Parathyroid adenoma (tissue), 2 donors: ENCODE measurements around the gene NAPB.

ENCODE experiments used
- H2AFZ ChIP-seq: fragments of 300-600 bp; sonication (generic); one replicate; pipeline ENCODE4 v1.7.0; 2017; ENCODE audit warnings: antibody characterized with exemption, mild to moderate bottlenecking
- H3K27ac ChIP-seq: fragments of 300-600 bp; sonication (generic); one replicate; pipeline ENCODE4 v1.7.0; 2017
- H3K27me3 ChIP-seq: fragments of 300-600 bp; sonication (generic); one replicate; pipeline ENCODE4 v1.7.0; 2017; ENCODE audit warnings: low read length; ENCODE audit not compliant: control insufficient read depth, insufficient read depth
- H3K36me3 ChIP-seq: fragments of 300-600 bp; sonication (generic); one replicate; pipeline ENCODE4 v1.7.0; 2017; ENCODE audit warnings: low read length; ENCODE audit not compliant: control insufficient read depth, insufficient read depth
- H3K4me1 ChIP-seq: fragments of 300-600 bp; sonication (generic); one replicate; pipeline ENCODE4 v1.7.0; 2017; ENCODE audit warnings: control low read depth
- H3K4me2 ChIP-seq: fragments of 300-600 bp; sonication (generic); one replicate; pipeline ENCODE4 v1.7.0; 2017; ENCODE audit warnings: low read length
- H3K4me3 ChIP-seq: fragments of 300-600 bp; sonication (generic); one replicate; pipeline ENCODE4 v1.7.0; 2017; ENCODE audit warnings: low read depth, low read length
- H3K79me2 ChIP-seq: fragments of 300-600 bp; sonication (generic); one replicate; pipeline ENCODE4 v1.7.0; 2017; ENCODE audit warnings: control low read depth
- H3K9ac ChIP-seq: fragments of 300-600 bp; sonication (generic); one replicate; pipeline ENCODE4 v1.7.0; 2017; ENCODE audit warnings: mild to moderate bottlenecking
- H3K9me3 ChIP-seq: fragments of 300-600 bp; sonication (generic); one replicate; pipeline ENCODE4 v1.7.0; 2017; ENCODE audit warnings: low read length; ENCODE audit not compliant: control insufficient read depth
- TF ChIP-seq, protein P1 (sequence below): fragments of 300-600 bp; sonication (generic); IDR thresholded peaks from one replicate; pipeline ENCODE4 v1.7.0; 2017; ENCODE audit warnings: antibody characterized with exemption, mild to moderate bottlenecking
- donor health status: primary hyperparathyroidism.

Gene NAPB

GRCh38 chr20:23340524-23340923 is 80.8 kb downstream of the NAPB start:
- TF ChIP-seq, protein P1, sequence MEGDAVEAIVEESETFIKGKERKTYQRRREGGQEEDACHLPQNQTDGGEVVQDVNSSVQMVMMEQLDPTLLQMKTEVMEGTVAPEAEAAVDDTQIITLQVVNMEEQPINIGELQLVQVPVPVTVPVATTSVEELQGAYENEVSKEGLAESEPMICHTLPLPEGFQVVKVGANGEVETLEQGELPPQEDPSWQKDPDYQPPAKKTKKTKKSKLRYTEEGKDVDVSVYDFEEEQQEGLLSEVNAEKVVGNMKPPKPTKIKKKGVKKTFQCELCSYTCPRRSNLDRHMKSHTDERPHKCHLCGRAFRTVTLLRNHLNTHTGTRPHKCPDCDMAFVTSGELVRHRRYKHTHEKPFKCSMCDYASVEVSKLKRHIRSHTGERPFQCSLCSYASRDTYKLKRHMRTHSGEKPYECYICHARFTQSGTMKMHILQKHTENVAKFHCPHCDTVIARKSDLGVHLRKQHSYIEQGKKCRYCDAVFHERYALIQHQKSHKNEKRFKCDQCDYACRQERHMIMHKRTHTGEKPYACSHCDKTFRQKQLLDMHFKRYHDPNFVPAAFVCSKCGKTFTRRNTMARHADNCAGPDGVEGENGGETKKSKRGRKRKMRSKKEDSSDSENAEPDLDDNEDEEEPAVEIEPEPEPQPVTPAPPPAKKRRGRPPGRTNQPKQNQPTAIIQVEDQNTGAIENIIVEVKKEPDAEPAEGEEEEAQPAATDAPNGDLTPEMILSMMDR = peak; percentile 70
- Histone ChIP-seq H3K79me2 (no peaks in the 10 kb centered on the region), H3K4me1 (no peaks in the 10 kb centered on the region), H3K4me2 (no peak overlapping the region), H2AFZ (peak overlapping the region; percentile 1), H3K36me3 (no peaks in the 10 kb centered on the region), H3K9me3 (no peaks in the 10 kb centered on the region), H3K9ac (no peak overlapping the region), H3K27ac (no peak overlapping the region), H3K27me3 (no peaks in the 10 kb centered on the region), H3K4me3 (no peak overlapping the region)

DNA sequence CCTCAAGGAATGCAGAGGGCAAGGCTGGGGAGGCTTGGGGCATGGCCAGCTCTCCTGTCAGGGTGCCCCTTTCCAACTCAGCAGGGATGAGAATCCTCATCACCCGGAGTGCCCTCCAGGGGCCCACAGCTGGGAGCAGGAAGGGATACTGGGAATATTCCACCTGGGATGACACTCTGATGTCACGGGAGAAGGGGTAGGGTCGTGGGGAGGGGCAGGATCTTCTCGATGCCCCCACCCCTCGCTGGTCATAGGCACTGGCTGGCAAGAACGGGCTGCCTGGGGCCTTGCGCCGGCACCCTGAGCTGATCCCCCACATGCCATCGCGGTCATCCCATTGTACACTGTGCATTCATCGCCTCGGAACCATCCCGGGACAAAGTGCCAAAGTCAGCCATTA is 81.3 kb downstream of the NAPB start:
- Histone ChIP-seq H3K4me2 (no peak overlapping the region), H3K4me1 (no peaks in the 10 kb centered on the region), H3K4me3 (no peak overlapping the region), H3K9ac (no peak overlapping the region), H3K36me3 (no peaks in the 10 kb centered on the region), H3K27me3 (no peaks in the 10 kb centered on the region), H3K79me2 (no peaks in the 10 kb centered on the region), H3K27ac (no peak overlapping the region), H2AFZ (no peak overlapping the region), H3K9me3 (no peaks in the 10 kb centered on the region)
- TF ChIP-seq, protein P1 = no peak

DNA sequence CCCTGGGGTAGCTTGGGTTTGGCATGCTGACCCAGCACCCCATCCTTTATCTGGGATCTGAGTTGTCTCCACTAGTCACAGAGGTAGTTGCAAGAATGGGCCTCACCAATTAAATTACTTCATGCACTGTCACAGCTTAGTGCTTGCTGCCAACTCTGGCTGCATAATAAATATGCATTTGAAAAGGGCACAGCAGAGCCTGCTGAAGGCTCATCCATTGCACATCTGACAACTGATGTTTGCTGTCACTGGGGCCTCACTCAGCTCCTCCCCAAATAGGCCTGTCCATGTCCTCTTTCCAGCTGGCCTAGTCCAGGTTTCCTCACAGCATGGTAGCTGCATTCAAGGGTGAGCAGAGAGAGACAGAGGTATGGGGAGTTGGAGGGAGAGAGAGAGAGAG is 84.0 kb downstream of the NAPB start:
- H3K79me2 ChIP-seq = no peaks in the 10 kb centered on the region
- H3K4me1 ChIP-seq = no peaks in the 10 kb centered on the region
- H3K27ac ChIP-seq = no peak overlapping the region
- H3K9ac ChIP-seq = no peak overlapping the region
- H3K4me3 ChIP-seq = no peak overlapping the region
- no peaks in the 10 kb centered on the region for H3K36me3 ChIP-seq
- no peaks in the 10 kb centered on the region for H3K9me3 ChIP-seq
- TF ChIP-seq, protein P1 = no peak
- H3K4me2 ChIP-seq = no peak overlapping the region
- no peaks in the 10 kb centered on the region for H3K27me3 ChIP-seq
- no peak overlapping the region for H2AFZ ChIP-seq

DNA sequence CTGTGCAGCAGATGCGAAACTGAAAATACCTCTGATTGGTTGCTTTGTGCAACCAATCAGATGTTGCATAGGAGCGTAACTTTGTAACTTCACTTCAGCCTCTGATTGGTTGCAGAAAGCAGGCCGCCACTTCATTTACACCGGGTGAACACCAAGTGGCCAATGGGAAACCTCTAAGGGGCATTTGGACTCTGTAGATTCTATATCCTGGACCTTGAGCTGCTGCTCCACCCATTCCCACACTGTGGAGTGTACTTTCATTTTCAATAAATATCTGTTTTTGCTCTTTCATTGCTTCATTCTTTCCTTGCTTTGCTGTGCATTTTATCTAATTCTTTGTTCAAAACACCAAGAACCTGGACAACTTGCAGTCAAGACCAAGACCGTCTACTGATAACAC is 84.8 kb downstream of the NAPB start:
- Histone ChIP-seq H3K79me2 (no peaks in the 10 kb centered on the region), H3K4me3 (no peak overlapping the region), H3K4me2 (no peak overlapping the region), H3K27me3 (no peaks in the 10 kb centered on the region), H3K4me1 (no peaks in the 10 kb centered on the region), H2AFZ (no peak overlapping the region), H3K36me3 (no peaks in the 10 kb centered on the region), H3K9me3 (no peaks in the 10 kb centered on the region), H3K9ac (no peak overlapping the region), H3K27ac (no peak overlapping the region)
- TF ChIP-seq, protein P1 = no peak

GRCh38 chr20:23335521-23335920 is 85.8 kb downstream of the NAPB start:
- H3K9ac ChIP-seq = no peak overlapping the region
- no peaks in the 10 kb centered on the region for H3K27me3 ChIP-seq
- H3K27ac ChIP-seq = no peak overlapping the region
- H3K4me3 ChIP-seq = no peak overlapping the region
- H3K79me2 ChIP-seq = no peaks in the 10 kb centered on the region
- H3K36me3 ChIP-seq = no peaks in the 10 kb centered on the region
- H2AFZ ChIP-seq = no peak overlapping the region
- TF ChIP-seq, protein P1 = no peak
- no peaks in the 10 kb centered on the region for H3K9me3 ChIP-seq
- H3K4me2 ChIP-seq = no peak overlapping the region
- no peaks in the 10 kb centered on the region for H3K4me1 ChIP-seq
